Uterus (tissue), 2 donors: ENCODE measurements around the gene RNF208.

ENCODE experiments used
- CTCF ChIP-seq, 4 experiments: fragments of 200-600 bp in 2 of 4; fragments of 450-650 bp in 2 of 4; sonication (generic) in 2 of 4; IDR thresholded peaks; one replicate each; pipeline ENCODE4 v1.5.1; 2016 to 2019; ENCODE audit warnings: antibody characterized with exemption in 4 of 4, mild to moderate bottlenecking in 2 of 4, moderate library complexity in 1 of 4
- POLR2A ChIP-seq, 2 donors: fragments of 450-650 bp; IDR thresholded peaks; one replicate each; pipeline ENCODE4 v1.6.1; 2016; ENCODE audit warnings: antibody characterized with exemption in 2 of 2, mild to moderate bottlenecking in 1 of 2, moderate library complexity in 1 of 2

- TF ChIP-seq CTCF (IDR thresholded peaks at IDR 0.05) (no peak), POLR2A (IDR thresholded peaks at IDR 0.05) (no peak)
These were observed 46.6 kb upstream of the RNF208 start for GRCh38 chr9:137268538-137269201.
